Stimulated activated CD8-positive, alpha-beta memory T cell treated with anti-CD3 and anti-CD28 coated beads, Interleukin-4, amount 100 ng/mL, for 48 hours (primary cell): ENCODE results near the gene LRRN4.

Experiments
- DNase-seq: peaks from one replicate; pipeline ENCODE4 v3.0.0-alpha.2; 2020

LRRN4 gene

GRCh38 chr20:6053776-6054688 lies at the start of gene LRRN4:
Gene LRRN4, minus strand, starts transcription at chr20:6054060. Its CDS starts 1,261 bp downstream, at chr20:6052799.
- no peak for DNase-seq

DNA sequence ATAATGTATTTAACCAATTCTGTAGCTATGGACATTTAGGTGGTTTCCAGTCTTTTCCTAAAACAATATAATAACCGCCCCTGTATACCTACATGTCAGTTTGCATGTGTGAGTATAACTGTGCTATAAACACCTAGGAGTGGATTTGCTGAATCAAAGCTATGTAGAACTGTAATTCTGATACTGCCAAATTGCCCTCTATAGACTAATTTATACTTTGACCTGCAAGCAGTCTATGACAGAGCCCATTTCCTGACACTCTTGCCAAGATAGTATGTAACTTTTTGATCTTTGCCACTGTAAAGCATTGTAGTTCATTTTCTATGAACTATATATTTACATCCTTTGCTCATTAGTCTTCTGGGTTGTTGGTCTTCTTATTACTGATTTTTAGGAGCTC lies 49.4 kb upstream of the LRRN4 start:
- DNase-seq, result no peak

GRCh38 chr20:6101346-6101745 lies 47.5 kb upstream of the LRRN4 start:
- DNase-seq, result no peak

- no peak for DNase-seq
Measured at GRCh38 chr20:6100246-6100645, 46.4 kb upstream of the LRRN4 start.

GRCh38 chr20:6099819-6100218 lies 46.0 kb upstream of the LRRN4 start:
- DNase-seq, result no peak

DNA sequence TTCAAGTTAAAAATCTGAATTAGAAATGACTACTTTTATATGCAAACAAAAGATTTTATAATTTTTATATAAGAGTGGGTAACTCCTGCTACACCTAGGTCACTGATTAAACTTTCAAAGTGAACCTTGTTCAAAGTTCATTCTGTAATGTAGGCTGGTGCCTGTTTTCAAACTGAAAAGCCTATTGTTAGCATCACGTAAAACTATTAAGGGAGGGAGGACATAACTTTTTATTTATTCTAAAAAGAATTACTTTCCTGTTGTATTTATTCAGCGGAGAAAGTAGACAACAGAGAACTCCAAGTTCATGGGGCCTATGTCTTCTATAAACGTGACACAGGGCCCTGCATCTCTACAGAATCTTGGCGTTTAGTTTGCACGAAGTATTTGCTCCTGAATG lies 41.5 kb upstream of the LRRN4 start:
- no peak for DNase-seq

GRCh38 chr20:6094565-6094964 lies 40.7 kb upstream of the LRRN4 start:
- no peak for DNase-seq

DNA sequence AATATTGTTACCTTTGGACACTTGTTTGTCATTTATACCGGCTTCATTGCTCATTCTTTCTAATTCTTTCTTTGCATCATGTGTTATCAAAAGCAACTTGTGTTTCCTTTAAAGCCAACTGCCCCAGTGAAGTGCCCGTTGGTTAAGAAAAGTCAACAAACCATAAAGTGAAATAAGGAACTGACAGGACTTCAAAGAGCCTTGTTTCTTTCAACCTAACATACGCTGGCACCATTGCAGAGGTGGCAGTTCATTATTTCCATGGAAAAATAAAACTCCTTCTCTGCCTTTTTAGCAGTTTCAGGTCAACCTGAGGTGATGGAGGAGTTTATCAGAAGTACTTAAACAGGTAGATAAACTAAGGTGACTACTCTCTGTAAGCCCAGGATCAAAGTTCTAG lies 40.2 kb upstream of the LRRN4 start:
- no peak for DNase-seq

DNA sequence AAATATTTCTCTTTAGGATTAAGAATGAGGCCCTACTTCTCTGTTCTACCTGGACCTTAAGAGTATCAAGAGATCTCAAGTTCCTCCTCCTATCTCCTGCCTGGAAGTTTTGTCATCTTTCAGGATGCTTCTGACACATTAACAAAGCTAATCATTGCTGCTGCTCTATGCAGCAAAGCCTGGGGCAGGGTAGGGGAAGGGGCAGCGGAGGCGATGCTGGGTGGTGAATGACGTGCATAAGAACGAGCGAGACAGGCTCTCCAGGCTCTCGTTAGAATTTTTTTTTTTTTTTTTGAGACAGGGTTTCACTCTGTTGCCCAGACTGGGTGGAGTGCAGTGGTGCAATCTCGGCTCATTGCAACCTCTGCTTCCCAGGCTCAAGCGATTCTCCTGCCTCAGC lies 37.8 kb upstream of the LRRN4 start:
- DNase-seq, result no peak

- no peak for DNase-seq
Measured at GRCh38 chr20:6086868-6087267, 33.0 kb upstream of the LRRN4 start.

DNA sequence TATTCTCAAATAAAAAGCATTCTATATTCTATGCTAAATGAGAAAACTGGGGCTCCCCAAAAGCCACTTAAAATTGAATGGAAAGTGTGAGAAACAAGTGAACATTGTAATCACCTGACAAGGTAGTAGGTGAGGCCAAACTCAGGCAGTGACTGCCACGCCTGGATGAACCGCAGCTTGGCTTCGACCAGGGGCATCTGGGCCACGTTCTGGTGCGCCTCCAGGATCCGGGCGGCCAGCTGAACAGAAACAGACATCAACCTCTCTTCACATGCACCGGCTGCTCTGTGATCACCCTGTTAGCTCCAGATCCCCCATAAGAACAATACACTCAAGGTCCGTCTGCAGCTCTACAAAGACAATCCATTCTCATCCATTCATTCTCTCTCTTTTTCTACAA lies 30.1 kb upstream of the LRRN4 start:
- DNase-seq, result no peak

DNA sequence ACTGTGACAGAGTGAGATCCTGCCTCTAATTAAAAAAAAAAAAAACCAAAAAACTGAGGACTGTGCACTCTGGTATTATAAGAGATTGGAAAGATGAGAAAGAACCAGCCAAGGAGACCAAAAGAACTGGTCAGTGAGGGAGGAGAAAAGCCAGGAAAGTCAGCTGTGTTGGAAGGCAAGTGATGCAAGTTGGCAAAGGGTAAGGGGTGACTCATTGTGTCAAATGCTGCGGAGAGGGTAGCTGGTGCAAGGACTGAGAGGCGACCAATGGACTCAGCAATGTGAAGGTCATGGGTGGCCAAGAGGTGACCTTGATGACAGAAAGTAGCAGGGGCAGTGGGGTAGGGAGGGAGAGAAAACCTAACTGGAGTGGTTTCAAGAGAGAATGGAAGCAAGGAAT lies 27.4 kb upstream of the LRRN4 start:
- no peak for DNase-seq

DNA sequence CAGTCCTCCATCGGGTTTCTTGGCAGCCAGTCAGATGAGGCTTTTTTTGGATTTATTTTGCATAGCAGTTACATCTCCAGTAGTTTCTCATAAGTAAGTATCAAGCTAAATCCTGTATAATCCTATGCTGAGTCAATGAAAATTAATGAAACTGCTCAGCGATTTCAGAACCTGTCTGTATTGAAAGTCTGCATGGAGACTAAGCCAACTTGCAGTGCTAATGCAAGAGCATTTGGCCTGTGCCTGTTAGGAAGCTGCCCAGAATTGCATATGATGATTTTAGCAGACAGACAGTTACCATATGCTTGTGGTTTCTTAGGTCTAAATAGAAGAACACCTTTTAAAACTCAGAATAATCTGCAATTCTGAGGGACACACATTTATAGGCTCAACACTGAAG lies 25.2 kb upstream of the LRRN4 start:
- DNase-seq, result no peak

GRCh38 chr20:6075428-6076219 lies 21.8 kb upstream of the LRRN4 start:
- no peak for DNase-seq

- DNase-seq, result no peak
Measured at GRCh38 chr20:6074784-6075183, 20.9 kb upstream of the LRRN4 start.

GRCh38 chr20:6074145-6074561 lies 20.3 kb upstream of the LRRN4 start:
- no peak for DNase-seq

- no peak for DNase-seq
Measured at GRCh38 chr20:6070829-6071695, 17.2 kb upstream of the LRRN4 start.

DNA sequence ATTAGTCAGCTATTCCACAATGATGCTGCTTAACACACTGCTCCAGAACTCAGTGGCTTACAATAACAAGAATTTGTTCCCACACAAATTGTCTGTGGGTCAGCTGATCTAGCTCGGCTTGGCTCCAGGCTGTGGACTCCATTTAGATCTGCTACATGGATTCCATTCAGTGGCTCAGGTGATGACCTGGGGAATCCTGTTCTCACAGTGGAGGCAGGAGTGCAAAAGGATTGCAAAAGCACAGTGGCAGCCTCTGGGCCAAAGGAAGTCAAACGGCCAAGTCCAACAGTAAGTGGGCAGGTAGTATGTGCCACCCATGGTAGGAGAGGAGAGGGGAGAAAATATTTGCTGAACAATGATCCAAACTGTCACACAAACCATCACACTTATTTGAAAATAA lies 15.8 kb upstream of the LRRN4 start:
- DNase-seq, result no peak

- no peak for DNase-seq
Measured at GRCh38 chr20:6067763-6068318, 14.0 kb upstream of the LRRN4 start.

- no peak for DNase-seq
Measured at GRCh38 chr20:6066582-6066981, 12.7 kb upstream of the LRRN4 start.

- DNase-seq, result no peak
Measured at GRCh38 chr20:6061544-6061943, 7.7 kb upstream of the LRRN4 start.

DNA sequence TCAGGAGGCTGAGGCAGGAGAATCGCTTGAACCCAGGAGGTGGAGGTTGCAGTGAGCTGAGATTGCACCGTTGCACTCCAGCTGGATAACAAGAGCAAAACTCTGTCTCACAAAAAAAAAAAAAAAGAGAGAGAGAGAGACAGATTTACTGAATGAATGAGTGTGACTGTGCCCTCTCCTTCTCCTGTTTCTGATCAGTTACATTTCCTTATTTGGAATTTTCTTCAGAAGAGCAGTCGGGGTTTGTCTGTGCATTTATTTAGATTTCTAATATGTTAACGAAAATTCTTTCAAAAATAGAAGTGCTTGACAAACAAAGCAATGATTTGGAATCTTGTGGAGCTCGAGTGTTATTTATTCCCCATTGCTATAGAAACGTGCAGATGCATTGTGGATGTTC lies 6.4 kb upstream of the LRRN4 start:
- DNase-seq, result no peak
